Left ventricle myocardium inferior (tissue), 1 donor: ENCODE measurements around the gene KCNMA1. TPM values are rescaled to one million over a fixed set of nuclear protein-coding genes. Genes with fewer than 3 reads are reported as not detected.

Experiments used
- DNase-seq: peaks from one replicate; pipeline ENCODE4 v3.0.0-alpha.2; 2020
- H3K27ac ChIP-seq: fragments of 200-600 bp; replicated peaks from 2 replicates; pipeline ENCODE4 v1.8.0; 2021
- H3K27me3 ChIP-seq: fragments of 200-600 bp; 2 replicates; pipeline ENCODE4 v1.8.0; 2021; ENCODE audit warnings: low read depth
- H3K36me3 ChIP-seq: fragments of 200-600 bp; 2 replicates; pipeline ENCODE4 v1.8.0; 2021
- H3K4me1 ChIP-seq: fragments of 200-600 bp; 2 replicates; pipeline ENCODE4 v1.8.0; 2021
- H3K4me3 ChIP-seq: fragments of 200-600 bp; 2 replicates; pipeline ENCODE4 v1.8.0; 2021; ENCODE audit warnings: mild to moderate bottlenecking, moderate library complexity
- H3K9me3 ChIP-seq: fragments of 200-600 bp; replicated peaks from 2 replicates; pipeline ENCODE4 v1.8.0; 2021
- intact Hi-C: fragments of 100-400 bp; cut with micrococcal nuclease; formaldehyde crosslinking; loops from one replicate; pipeline ENCODE4 v1.11.0; 2022
- total RNA-seq: library from RNA; stranded (reverse); fragmentation: NEBNext Ultra II Directional; extraction: Animal tissue kit (Norgen Biotek cat#: 25700); gene quantifications from one replicate; pipeline ENCODE4 v1.2.1, GENCODE V29; 2021
- TF ChIP-seq, protein P1 (sequence below): fragments of 200-600 bp; IDR thresholded peaks from 2 replicates; pipeline ENCODE4 v1.8.0; 2021; ENCODE audit warnings: antibody characterized with exemption, mild to moderate bottlenecking, borderline replicate concordance
- donor health status: DM: no; HTN: yes; CAD: no; lungs with severe emphysema.

The KCNMA1 gene
- total RNA-seq, 1 donor from 2014 or later, result 1.8 TPM

DNA sequence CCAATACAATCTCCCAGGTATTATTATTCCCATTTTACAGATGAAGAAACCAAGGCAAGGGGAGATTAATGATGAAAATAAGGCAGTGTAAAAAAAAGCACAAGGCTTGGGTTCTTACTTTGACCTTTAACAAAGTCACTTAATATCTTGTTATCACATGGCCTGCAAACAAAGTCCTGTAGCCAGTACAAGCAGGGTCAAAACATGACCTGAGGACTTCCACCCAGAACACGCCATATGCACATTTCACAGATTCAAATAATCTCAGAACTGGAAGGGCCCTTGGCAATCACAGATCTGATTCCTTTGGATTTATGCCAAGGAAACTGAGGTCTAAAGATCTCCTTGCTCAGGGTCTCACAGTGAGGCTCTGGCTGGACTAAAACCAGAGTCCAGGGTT, 162.1 kb downstream of the KCNMA1 start:
- H3K27ac ChIP-seq, result no peak overlapping the region
- no peaks in the 10 kb centered on the region for H3K4me1 ChIP-seq
- DNase-seq, result no peak
- H3K36me3 ChIP-seq, result no peaks in the 10 kb centered on the region
- H3K27me3 ChIP-seq, result peaks cover 34% of the 10 kb centered on the region
- TF ChIP-seq, protein P1, sequence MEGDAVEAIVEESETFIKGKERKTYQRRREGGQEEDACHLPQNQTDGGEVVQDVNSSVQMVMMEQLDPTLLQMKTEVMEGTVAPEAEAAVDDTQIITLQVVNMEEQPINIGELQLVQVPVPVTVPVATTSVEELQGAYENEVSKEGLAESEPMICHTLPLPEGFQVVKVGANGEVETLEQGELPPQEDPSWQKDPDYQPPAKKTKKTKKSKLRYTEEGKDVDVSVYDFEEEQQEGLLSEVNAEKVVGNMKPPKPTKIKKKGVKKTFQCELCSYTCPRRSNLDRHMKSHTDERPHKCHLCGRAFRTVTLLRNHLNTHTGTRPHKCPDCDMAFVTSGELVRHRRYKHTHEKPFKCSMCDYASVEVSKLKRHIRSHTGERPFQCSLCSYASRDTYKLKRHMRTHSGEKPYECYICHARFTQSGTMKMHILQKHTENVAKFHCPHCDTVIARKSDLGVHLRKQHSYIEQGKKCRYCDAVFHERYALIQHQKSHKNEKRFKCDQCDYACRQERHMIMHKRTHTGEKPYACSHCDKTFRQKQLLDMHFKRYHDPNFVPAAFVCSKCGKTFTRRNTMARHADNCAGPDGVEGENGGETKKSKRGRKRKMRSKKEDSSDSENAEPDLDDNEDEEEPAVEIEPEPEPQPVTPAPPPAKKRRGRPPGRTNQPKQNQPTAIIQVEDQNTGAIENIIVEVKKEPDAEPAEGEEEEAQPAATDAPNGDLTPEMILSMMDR, result no peak
- H3K4me3 ChIP-seq, result no peak overlapping the region
- intact Hi-C loops, result no loop called here
- H3K9me3 ChIP-seq, result no peaks in the 10 kb centered on the region

DNA sequence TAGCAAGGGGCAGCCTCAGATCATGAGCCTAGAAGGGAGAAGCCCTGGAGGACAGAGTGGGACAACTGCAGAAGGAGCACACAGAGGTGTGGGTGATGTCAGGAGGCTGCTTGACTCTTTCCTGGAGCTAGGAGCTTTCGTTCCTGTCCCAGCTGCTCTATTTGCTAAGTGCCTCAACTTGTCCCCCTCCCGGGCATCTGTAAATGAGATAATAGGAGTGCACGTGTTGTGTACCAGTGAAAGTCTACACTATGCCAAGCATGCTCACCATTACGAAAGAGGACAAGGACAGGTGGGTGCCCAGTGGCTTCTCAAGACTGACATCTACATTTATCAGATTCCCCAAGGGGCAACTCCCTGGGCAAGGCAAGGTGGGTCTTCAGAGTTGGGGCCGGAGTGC, 162.7 kb downstream of the KCNMA1 start:
- DNase-seq, result no peak
- Histone ChIP-seq H3K27ac (no peak overlapping the region), H3K36me3 (no peaks in the 10 kb centered on the region), H3K4me1 (no peaks in the 10 kb centered on the region), H3K9me3 (no peaks in the 10 kb centered on the region), H3K4me3 (no peak overlapping the region), H3K27me3 (peaks cover 28% of the 10 kb centered on the region)
- intact Hi-C loops, result no loop called here
- TF ChIP-seq, protein P1, result no peak

DNA sequence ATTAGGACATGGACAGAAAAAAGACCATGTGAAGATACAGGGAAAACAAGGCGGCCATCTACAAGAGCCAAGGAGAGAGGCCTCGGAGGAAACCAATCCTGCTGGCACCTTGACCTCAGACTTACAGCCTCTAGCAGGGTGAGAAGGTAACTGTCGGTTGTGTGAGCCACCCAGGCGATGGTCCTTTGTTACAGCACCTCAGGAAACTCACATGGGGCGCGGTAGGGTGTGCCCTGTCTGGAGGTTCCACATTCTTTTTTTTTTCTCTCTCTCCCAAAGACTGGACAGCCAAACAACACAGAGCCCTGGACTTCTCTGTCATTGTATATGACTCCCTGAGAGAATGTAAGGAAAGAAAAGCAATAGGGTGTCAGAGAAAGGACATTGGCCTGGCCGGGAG, 163.2 kb downstream of the KCNMA1 start:
- DNase-seq, result no peak
- no peaks in the 10 kb centered on the region for H3K4me1 ChIP-seq
- H3K36me3 ChIP-seq, result no peaks in the 10 kb centered on the region
- no peak overlapping the region for H3K27ac ChIP-seq
- peaks cover 26% of the 10 kb centered on the region for H3K27me3 ChIP-seq
- TF ChIP-seq, protein P1, result no peak
- no peak overlapping the region for H3K4me3 ChIP-seq
- intact Hi-C loops, result no loop called here
- no peaks in the 10 kb centered on the region for H3K9me3 ChIP-seq

DNA sequence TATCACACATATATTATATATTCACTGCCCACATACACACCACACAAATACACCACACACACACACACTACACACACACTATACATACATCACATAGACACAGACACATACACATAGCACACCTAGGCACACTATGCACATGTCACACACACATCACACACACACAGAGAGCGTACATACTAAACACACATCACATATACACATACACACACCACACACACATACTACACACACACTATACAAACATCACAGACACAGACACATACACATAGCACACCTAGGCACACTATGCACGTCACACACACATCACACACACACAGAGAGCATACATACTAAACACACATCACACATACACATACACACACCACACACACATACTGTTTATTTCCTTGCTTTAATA, 165.5 kb downstream of the KCNMA1 start:
- no peak overlapping the region for H3K27ac ChIP-seq
- H3K4me1 ChIP-seq, result no peaks in the 10 kb centered on the region
- no peaks in the 10 kb centered on the region for H3K36me3 ChIP-seq
- no peaks in the 10 kb centered on the region for H3K9me3 ChIP-seq
- intact Hi-C loops, result no loop called here
- no peak for DNase-seq
- peaks cover 26% of the 10 kb centered on the region for H3K27me3 ChIP-seq
- TF ChIP-seq, protein P1, result no peak
- H3K4me3 ChIP-seq, result no peak overlapping the region

DNA sequence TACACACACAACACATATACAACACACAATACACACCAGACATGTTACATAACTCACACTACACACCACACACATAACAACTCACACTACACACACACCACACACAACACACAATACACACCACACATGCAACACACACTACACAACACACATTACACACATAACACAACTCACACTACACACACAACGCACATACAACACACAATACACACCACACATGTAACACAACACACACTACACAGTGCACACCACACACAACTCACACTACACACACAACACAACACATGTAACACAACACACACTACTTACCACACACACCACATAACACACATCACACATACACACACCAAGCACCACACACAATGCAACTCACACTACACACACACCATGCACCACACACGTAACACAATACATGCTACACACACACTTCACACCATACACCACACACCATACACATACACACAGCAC, 166.5 kb downstream of the KCNMA1 start:
- no peaks in the 10 kb centered on the region for H3K9me3 ChIP-seq
- peaks cover 22% of the 10 kb centered on the region for H3K27me3 ChIP-seq
- TF ChIP-seq, protein P1, result no peak
- no peak overlapping the region for H3K27ac ChIP-seq
- H3K36me3 ChIP-seq, result no peaks in the 10 kb centered on the region
- H3K4me3 ChIP-seq, result no peak overlapping the region
- DNase-seq, result no peak
- no peaks in the 10 kb centered on the region for H3K4me1 ChIP-seq
- intact Hi-C loops, result no loop called here
